Erythroblast (primary cell): ENCODE measurements around the gene STK36.

Experiments
- GATA1 ChIP-seq: IDR thresholded peaks from 2 replicates; pipeline ENCODE4 v1.6.1; 2011; ENCODE audit warnings: low read depth, mild to moderate bottlenecking, control low read depth, low read length, moderate library complexity
- POLR2A ChIP-seq: IDR thresholded peaks from 2 replicates; pipeline ENCODE4 v1.6.1; 2011; ENCODE audit warnings: mild to moderate bottlenecking, low read length

DNA sequence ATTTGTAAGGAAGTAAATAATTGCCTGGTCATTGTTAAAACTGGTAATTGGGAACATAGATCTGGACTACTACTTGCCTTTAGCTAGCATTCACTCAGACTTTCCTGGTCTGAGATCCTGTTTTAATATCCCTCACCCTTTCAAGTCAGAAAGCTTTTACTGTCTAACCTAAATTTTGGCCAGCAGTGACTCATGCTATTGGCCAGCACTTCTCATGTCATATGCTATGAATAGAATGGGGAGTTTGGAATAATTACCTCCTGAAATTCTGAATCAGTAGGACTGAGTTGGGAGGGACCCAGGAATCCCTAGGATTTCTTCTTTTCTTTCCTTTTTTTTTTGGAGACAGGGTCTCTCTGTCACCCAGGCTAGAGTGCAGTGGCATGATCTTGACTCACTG, 19.3 kb downstream of the STK36 start:
- TF ChIP-seq POLR2A (no peak), GATA1 (no peak)
